HuH-7.5 (cell line): Measurements from ENCODE around the gene SLC29A3.

Experiments used
- DNase-seq: peaks from one replicate; pipeline ENCODE4 v3.0.0; 2011; ENCODE audit warnings: low spot score

The SLC29A3 gene

GRCh38 chr10:71301371-71301916, 17.6 kb upstream of the SLC29A3 start:
- DNase-seq = no peak

DNA sequence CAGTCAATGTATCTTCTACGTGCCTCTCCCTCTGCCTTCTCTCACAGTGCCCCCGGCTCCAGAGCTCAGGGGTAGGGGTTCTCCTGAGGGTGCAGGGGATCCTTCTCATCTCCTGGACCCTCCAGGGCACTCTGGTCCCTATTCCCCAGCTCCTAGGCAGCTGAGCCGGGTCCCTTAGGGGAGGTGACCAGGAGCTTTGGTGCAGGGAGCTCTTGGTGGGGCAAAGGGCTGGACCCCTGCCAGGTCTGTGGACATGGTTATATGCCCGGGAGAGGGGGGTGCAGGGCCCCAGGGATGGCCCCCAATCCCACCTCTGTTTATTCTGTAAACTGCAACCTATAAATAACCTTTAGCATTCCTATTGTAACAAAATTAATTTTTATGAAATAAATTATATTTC, 16.6 kb upstream of the SLC29A3 start:
- no peak for DNase-seq

DNA sequence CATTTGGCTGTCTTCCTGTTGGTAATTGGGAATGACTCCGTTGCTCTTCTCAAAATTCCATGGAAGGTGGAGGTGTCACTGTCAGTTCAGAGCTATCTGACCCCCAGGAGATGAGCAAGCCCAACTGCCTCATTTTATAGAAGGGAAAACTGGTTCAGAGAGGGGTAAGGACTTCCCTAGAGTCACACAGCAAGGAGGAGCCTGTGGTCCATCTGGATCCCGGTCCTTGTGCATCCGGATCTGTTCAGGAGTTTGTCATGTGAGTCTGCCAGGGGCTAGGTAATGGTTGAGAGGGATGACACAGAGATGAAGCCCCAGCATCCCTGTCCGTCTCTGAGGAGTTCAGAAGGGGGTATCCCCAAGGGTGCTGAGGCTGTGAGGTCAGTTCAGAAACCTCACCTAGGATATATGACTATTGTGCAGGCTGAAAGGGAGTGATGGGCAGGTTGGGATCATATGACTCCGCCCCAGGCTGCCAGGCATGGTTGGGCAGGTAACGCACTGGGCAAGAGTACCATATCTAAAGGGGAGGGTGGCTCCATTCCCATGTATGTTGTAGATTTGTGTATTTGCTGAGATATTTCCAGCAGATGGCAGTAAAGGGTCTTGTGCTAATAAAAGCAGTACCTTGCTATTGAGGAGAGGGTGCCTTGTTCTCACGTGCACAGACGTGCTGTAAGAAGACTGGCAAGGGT, 16.0 kb upstream of the SLC29A3 start:
- peak; percentile 44 for DNase-seq

DNA sequence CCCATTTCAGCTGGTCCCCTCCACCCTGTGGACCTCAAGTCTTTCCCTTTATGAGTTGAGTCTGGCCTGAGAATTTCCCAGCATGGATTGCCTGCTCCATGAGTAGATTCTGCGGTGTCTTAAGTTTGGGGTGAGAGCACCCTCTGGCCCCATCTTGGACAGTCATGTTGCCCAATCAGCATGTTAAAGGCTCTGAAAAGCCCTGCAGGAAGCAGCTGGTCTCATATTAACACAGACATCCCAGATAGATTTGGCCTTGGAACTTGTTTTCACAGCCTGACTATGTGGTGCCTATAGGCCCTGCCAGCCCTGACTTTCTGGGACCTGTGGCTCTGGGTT, 15.5 kb upstream of the SLC29A3 start:
- DNase-seq = no peak

- no peak for DNase-seq
Measured at GRCh38 chr10:71304914-71305313, 14.1 kb upstream of the SLC29A3 start.

GRCh38 chr10:71306979-71307378, 12.1 kb upstream of the SLC29A3 start:
- no peak for DNase-seq

DNA sequence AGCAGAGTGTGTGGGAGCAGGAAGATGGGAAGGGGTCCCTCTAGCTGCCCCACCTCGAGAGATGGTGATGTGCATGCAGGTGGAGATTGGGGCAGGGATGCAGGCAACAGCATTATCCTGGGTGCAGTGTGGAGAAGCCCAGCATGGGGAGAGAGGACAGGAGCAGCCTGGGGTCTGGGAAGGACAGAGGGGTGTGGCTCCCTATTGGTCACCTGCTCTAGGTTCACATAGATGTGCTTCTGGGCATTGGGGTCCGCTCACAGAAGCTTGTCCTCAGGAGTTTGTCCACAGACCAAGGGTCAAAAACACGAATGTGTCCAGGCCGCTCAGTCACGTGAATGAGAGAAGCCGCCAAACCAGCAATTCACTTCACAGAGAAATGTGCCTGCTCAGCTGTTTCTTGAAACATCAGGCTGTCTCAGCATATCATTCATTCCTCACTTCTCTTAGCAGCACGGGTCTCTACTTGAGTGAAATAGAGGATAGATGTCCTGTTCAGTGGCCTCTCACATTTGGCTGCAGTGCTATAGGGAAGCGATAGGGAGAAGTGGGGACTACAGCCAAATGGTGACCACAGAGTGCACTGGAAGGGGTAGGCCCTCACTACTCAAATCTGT, 11.5 kb upstream of the SLC29A3 start:
- DNase-seq = no peak

DNA sequence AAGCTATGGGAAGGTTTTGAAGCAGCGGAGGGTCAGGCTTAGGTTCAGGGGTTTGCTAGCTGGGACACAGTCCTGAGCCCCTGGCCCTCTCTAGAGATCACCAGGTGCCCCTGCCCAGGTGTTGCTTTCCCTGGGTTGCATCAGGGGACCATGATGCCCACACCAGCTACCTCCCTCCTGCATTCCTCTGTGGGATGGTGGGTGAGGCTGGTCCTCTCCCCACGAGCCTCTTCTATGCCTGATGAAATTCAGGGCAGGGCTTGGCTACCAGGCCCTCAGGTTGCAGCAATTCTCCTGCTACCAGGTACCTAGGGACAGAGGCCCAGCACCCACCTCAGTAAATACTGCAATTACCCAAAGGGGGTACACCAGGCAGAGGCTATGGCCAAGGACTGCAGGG, 10.8 kb upstream of the SLC29A3 start:
- no peak for DNase-seq

GRCh38 chr10:71308985-71309384, 10.1 kb upstream of the SLC29A3 start:
- DNase-seq = no peak

- DNase-seq = no peak
Measured at GRCh38 chr10:71309919-71310318, 9.1 kb upstream of the SLC29A3 start.

DNA sequence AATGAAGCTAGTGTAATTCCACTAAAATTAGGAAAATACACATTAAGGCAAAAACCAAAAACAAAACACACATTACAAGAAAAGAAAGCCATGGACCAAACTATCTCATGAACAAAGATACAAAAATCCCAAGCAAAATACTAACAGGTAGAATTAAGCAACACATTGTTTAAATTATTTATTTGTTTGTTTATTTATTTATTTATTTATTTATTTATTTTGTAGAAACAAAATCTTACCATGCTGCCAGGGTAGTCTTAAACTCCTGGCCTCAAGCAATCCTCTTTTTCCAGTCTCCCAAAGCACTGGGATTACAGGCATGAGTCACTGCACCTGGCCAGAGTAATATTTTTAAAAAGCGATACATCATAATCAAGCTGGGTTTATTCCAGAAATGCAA, 6.8 kb upstream of the SLC29A3 start:
- DNase-seq = no peak

- no peak for DNase-seq
Measured at GRCh38 chr10:71312811-71313789, 6.0 kb upstream of the SLC29A3 start.

DNA sequence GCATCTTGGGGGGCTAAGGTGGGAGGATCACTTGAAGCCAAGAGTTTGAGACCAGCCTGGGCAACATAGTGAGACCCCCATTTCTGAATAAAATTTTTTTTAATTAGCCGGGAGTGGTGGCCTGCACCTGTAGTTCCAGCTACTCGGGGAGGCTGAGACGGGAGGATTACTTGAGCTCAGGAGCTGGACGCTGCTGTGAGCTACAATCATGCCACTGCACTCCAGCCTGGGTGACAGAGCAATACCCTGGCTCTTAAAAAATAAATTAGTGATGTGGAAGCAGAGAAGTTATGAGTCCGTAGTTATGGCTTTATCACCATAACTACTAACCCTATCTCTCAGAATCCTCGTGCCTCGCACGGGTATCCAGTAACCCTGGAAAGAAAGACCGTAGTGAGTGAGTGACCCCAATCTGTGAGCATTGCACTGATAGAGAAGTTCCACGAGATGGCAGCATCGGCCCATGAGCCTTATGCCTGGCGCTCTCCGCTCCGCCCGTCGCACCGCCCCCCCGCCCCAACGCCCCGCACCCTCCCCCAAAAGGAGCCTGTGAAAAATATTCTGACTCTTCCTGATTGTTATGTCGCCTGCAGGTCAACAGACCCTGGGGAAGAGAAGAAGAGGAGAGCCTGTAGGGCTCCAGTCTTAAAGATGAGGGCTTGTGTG, 4.9 kb upstream of the SLC29A3 start:
- peak; percentile 48 for DNase-seq

DNA sequence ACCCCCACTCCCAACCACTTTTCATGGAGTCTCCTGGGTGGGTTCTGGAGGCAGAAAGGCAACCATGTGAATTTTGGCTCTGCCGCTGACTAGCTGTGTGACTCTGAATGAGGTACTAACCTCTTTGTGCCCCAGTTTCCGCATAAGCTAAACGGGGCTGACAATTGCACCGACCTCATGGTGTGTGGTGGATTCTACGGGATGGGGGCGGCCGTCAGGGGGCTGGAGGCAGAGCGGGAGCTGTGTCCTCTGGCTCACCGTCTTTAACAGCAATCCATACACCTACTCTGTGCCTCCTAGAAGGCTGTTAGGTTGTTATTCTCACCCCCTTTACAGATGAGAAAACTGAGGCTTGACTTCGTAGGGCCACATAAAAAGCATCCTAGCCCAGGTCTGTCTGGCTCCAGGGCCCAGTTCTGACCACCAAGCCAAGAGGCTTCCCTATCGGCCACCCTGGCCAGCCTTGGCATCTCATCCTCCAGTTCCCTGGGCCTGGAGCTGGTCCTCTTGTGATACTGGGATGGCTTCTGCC, 4.3 kb upstream of the SLC29A3 start:
- DNase-seq = no peak

DNA sequence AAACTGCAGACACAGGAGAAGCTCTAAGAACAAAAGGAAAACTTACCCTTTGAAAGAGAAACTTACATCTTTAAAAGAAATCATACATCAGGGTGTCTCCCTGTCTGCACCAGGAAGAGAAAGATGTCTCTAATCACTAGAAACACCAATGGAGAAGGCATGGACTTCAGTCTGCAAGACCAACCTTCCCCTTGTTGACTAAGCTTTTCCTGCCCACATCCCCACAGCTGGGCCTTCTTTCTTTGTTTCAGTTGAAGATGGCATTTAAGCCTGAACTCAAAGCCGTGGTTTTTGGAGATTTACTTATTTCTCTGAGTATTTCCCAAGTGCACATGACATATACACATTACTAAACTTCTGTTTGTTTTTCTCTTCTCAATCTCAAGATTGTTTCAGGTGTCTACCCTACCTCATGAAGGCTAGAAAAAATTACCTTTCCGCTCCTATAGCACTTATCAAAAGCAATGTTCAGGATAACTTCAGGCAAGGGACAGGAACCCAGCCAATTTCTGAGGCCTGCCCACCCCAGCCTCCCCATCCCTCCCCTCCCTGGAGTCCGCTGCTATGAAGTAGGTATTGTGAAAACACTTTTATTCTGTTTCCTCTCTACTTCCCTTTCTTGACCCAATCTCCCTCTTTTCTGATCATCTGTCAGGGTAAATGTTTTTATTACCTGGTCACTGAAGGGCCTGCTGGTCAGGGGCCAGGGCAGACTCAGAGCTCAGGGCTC, 2.8 kb upstream of the SLC29A3 start:
- no peak for DNase-seq

DNA sequence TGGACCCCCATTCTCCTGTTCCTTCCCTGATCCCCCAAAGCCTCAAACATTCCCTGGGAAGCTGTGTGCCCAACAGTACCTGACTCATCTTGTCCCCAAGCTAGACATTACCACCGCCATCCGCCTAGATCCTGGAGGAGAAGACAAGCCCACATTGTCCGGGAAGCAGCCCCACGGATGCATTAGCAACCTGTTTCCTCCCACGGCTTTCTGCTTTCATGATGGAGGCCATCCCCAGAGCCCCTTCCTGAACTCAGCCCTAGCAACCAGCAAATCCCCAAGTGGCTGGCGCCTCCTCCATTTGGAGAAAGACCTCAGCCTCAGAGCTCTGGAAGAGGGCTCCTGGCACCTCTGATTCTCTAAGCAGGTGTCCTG, 2.3 kb upstream of the SLC29A3 start:
- DNase-seq = no peak

GRCh38 chr10:71317739-71318138, 1.3 kb upstream of the SLC29A3 start:
- DNase-seq = no peak

DNA sequence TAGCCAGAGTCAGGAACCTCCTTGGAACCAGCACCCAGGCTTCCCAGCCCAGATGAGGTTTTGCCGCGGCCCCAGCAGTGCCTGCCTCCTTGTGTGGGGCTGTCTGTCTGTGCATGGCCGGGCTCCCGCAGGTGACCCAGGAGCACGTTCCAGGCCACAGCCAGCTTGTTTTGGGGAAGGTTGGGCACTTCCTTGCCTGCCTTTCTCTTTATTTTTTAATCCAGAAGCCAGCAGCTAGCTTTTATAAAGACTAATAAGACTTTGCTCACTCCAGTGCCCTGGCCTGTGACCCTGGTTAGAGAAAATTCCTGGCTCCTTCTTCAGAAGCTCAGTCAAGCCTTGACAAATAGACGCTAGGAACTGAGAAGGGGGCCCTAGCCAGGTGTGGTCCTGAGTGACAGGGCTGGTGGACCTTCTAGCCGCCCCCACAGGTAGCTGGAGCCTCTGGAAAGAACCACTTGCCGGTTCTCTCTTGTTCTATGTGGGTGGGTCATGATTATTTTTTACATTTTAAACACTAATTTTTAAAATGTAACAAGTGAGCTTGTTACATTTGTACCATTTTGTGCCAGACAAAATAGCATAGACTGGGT, 837 bp downstream of the SLC29A3 start:
- no peak for DNase-seq

GRCh38 chr10:71320592-71320991, 1.5 kb downstream of the SLC29A3 start:
- no peak for DNase-seq

GRCh38 chr10:71321386-71321785, 2.3 kb downstream of the SLC29A3 start:
- no peak for DNase-seq

- no peak for DNase-seq
Measured at GRCh38 chr10:71323407-71323806, 4.3 kb downstream of the SLC29A3 start.
